Activated CD8-positive, alpha-beta memory T cell treated with anti-CD3 and anti-CD28 coated beads, Interleukin-2, amount 10 ng/mL, durations not matched to agents 7 days and 5 days (primary cell): ENCODE measurements around the gene SLC49A4. TPM values are rescaled to one million over a fixed set of nuclear protein-coding genes. Genes with fewer than 3 reads are reported as not detected.
"Not testable (repeated sequence)": the region's sequence is repeated elsewhere in the genome, so short reads cannot be mapped to it uniquely, and the experiment has no call there.

Experiments
- ATAC-seq: fragments of 150-1000 bp; cut with Tn5 transposase; one replicate; pipeline ENCODE4 v1.10.0; 2021; ENCODE audit warnings: moderate library complexity
- CTCF ChIA-PET: fragments of 350-600 bp; sonication (Branson Sonifier 250); formaldehyde crosslinking; loops from one replicate; lab custom pipeline; 2021; ENCODE audit warnings: antibody characterized with exemption; lab: Charles Lee
- DNase-seq: peaks from one replicate; pipeline ENCODE4 v3.0.0-alpha.2; 2020
- H3K27ac Mint-ChIP-seq: one replicate; pipeline ENCODE4 v1.8.0; 2021; ENCODE audit warnings: mild to moderate bottlenecking, mixed read lengths
- H3K27me3 Mint-ChIP-seq: one replicate; pipeline ENCODE4 v1.8.0; 2021; ENCODE audit warnings: mixed read lengths
- H3K36me3 Mint-ChIP-seq: one replicate; pipeline ENCODE4 v1.8.0; 2021; ENCODE audit warnings: mild to moderate bottlenecking, mixed read lengths
- H3K4me1 Mint-ChIP-seq: one replicate; pipeline ENCODE4 v1.8.0; 2021; ENCODE audit warnings: mixed read lengths
- H3K4me3 Mint-ChIP-seq: one replicate; pipeline ENCODE4 v1.8.0; 2021; ENCODE audit warnings: mild to moderate bottlenecking, moderate library complexity, mixed read lengths
- H3K9me3 Mint-ChIP-seq: one replicate; pipeline ENCODE4 v1.8.0; 2022; ENCODE audit warnings: low read depth, mixed read lengths
- total RNA-seq, 2 experiments: library from RNA; stranded (reverse); gene quantifications; one replicate each; pipeline ENCODE4 v1.2.3, GENCODE V29; 2021

The SLC49A4 gene
- total RNA-seq, result 1 to 10 TPM; 1.5 to 1.8 TPM

GRCh38 chr3:122794779-122795673 is at the start of gene SLC49A4:
TSS of gene SLC49A4 (plus strand) at chr3:122795069. CDS start at chr3:122795193, 124 bp downstream.
- CTCF ChIA-PET, result interaction anchor here (1.2 kb wide), 1 partner anchor 407 kb away, joined by 3 read pairs; the partner anchor contains the start of gene SEC22A
- peaks cover 2% of the 10 kb centered on the region for H3K36me3 Mint-ChIP-seq
- H3K4me1 Mint-ChIP-seq, result peaks cover 22% of the 10 kb centered on the region
- no peaks in the 10 kb centered on the region for H3K27me3 Mint-ChIP-seq
- H3K4me3 Mint-ChIP-seq, result peak within 1 kb of the TSS; percentile 81
- H3K9me3 Mint-ChIP-seq, result no peaks in the 10 kb centered on the region
- peak within 1 kb of the TSS; percentile 82 for H3K27ac Mint-ChIP-seq
- peak; percentile 74 for ATAC-seq
- peak; percentile 75 for DNase-seq

- H3K4me3 Mint-ChIP-seq, result no peak overlapping the region
These were observed 49.4 kb upstream of the SLC49A4 start for GRCh38 chr3:122745369-122746021.

GRCh38 chr3:122747295-122747694 is 47.6 kb upstream of the SLC49A4 start:
- DNase-seq, ATAC-seq, H3K27me3 Mint-ChIP-seq, CTCF ChIA-PET, H3K27ac Mint-ChIP-seq, H3K4me1 Mint-ChIP-seq, H3K9me3 Mint-ChIP-seq, H3K4me3 Mint-ChIP-seq: not testable (repeated sequence)
- H3K36me3 Mint-ChIP-seq, result peaks cover 32% of the 10 kb centered on the region

More at GRCh38 chr3:122745369-122746021, 49.4 kb upstream of the SLC49A4 start:
- Mint-ChIP-seq H3K27me3 (no peaks in the 10 kb centered on the region), H3K9me3 (no peaks in the 10 kb centered on the region), H3K27ac (no peak overlapping the region), H3K36me3 (peaks cover 40% of the 10 kb centered on the region), H3K4me1 (peaks cover 6% of the 10 kb centered on the region)
- DNase-seq (no peak), ATAC-seq (no peak)
- CTCF ChIA-PET, result interaction anchor here (0.9 to 1.6 kb wide), 2 partner anchors 13 to 14 kb away, joined by 3 read pairs; no protein-coding TSS in a partner anchor

- CTCF ChIA-PET, result no interaction called here
- no peak for DNase-seq
- Mint-ChIP-seq H3K9me3 (no peaks in the 10 kb centered on the region), H3K4me1 (peaks cover 4% of the 10 kb centered on the region), H3K27ac (no peak overlapping the region), H3K36me3 (peaks cover 27% of the 10 kb centered on the region), H3K27me3 (no peaks in the 10 kb centered on the region), H3K4me3 (no peak overlapping the region)
- ATAC-seq, result no peak
These were observed 46.5 kb upstream of the SLC49A4 start for GRCh38 chr3:122748347-122748746.

GRCh38 chr3:122754929-122755328 is 39.9 kb upstream of the SLC49A4 start:
- peak; percentile 82 for ATAC-seq
- CTCF ChIA-PET, result interaction anchor here (0.6 to 1.7 kb wide), 17 partner anchors 11 to 277 kb away, joined by 3 to 11 read pairs (median 4); partner anchors contain the start of genes HSPBAP1 and SEMA5B
- Mint-ChIP-seq H3K4me3 (no peak overlapping the region), H3K36me3 (peaks cover 12% of the 10 kb centered on the region), H3K27me3 (no peaks in the 10 kb centered on the region), H3K9me3 (no peaks in the 10 kb centered on the region), H3K27ac (no peak overlapping the region), H3K4me1 (peaks cover 14% of the 10 kb centered on the region)
- no peak for DNase-seq

GRCh38 chr3:122755491-122755890 is 39.4 kb upstream of the SLC49A4 start:
- Mint-ChIP-seq H3K9me3 (no peaks in the 10 kb centered on the region), H3K27me3 (no peaks in the 10 kb centered on the region), H3K4me1 (peaks cover 14% of the 10 kb centered on the region), H3K36me3 (peaks cover 12% of the 10 kb centered on the region), H3K27ac (no peak overlapping the region), H3K4me3 (no peak overlapping the region)
- no peak for ATAC-seq
- CTCF ChIA-PET, result interaction anchor here (0.6 to 1.7 kb wide), 17 partner anchors 11 to 276 kb away, joined by 3 to 11 read pairs (median 4); partner anchors contain the start of genes HSPBAP1 and SEMA5B
- DNase-seq, result no peak

- H3K27me3 Mint-ChIP-seq, result no peaks in the 10 kb centered on the region
- CTCF ChIA-PET, result interaction anchor here (0.6 to 1.2 kb wide), 4 partner anchors 13 to 270 kb away, joined by 3 to 4 read pairs (median 3); no protein-coding TSS in a partner anchor
- no peak overlapping the region for H3K4me3 Mint-ChIP-seq
- H3K4me1 Mint-ChIP-seq, result peaks cover 14% of the 10 kb centered on the region
- peaks cover 14% of the 10 kb centered on the region for H3K36me3 Mint-ChIP-seq
- no peaks in the 10 kb centered on the region for H3K9me3 Mint-ChIP-seq
- ATAC-seq (peak; percentile 30), DNase-seq (no peak)
- no peak overlapping the region for H3K27ac Mint-ChIP-seq
These were observed 35.9 kb upstream of the SLC49A4 start for GRCh38 chr3:122758877-122759560.

GRCh38 chr3:122760453-122761271 is 34.2 kb upstream of the SLC49A4 start:
- H3K4me3 Mint-ChIP-seq, result no peak overlapping the region
- CTCF ChIA-PET, result no interaction called here
- ATAC-seq, result no peak
- peaks cover 8% of the 10 kb centered on the region for H3K36me3 Mint-ChIP-seq
- DNase-seq, result no peak
- no peaks in the 10 kb centered on the region for H3K27me3 Mint-ChIP-seq
- peaks cover 14% of the 10 kb centered on the region for H3K4me1 Mint-ChIP-seq
- no peak overlapping the region for H3K27ac Mint-ChIP-seq
- no peaks in the 10 kb centered on the region for H3K9me3 Mint-ChIP-seq

GRCh38 chr3:122766430-122766829 is 28.4 kb upstream of the SLC49A4 start:
- Mint-ChIP-seq H3K27me3 (no peaks in the 10 kb centered on the region), H3K27ac (no peak overlapping the region), H3K4me3 (no peak overlapping the region), H3K36me3 (peaks cover 10% of the 10 kb centered on the region), H3K9me3 (no peaks in the 10 kb centered on the region), H3K4me1 (no peaks in the 10 kb centered on the region)
- CTCF ChIA-PET, result no interaction called here
- ATAC-seq (no peak), DNase-seq (no peak)

GRCh38 chr3:122767540-122768372 is 27.1 kb upstream of the SLC49A4 start:
- DNase-seq, result no peak
- Mint-ChIP-seq H3K27ac (no peak overlapping the region), H3K36me3 (peaks cover 7% of the 10 kb centered on the region), H3K4me1 (no peaks in the 10 kb centered on the region), H3K9me3 (no peaks in the 10 kb centered on the region), H3K27me3 (no peaks in the 10 kb centered on the region), H3K4me3 (no peak overlapping the region)
- CTCF ChIA-PET, result no interaction called here
- no peak for ATAC-seq

GRCh38 chr3:122770521-122771202 is 24.2 kb upstream of the SLC49A4 start:
- ATAC-seq (no peak), DNase-seq (no peak)
- H3K27ac Mint-ChIP-seq, result no peak overlapping the region
- no peaks in the 10 kb centered on the region for H3K27me3 Mint-ChIP-seq
- no peaks in the 10 kb centered on the region for H3K9me3 Mint-ChIP-seq
- CTCF ChIA-PET, result interaction anchor here (1.1 kb wide), 1 partner anchor 16 kb away, joined by 4 read pairs; no protein-coding TSS in a partner anchor
- no peaks in the 10 kb centered on the region for H3K4me1 Mint-ChIP-seq
- H3K4me3 Mint-ChIP-seq, result no peak overlapping the region
- peaks cover 7% of the 10 kb centered on the region for H3K36me3 Mint-ChIP-seq
